RWPE2 (cell line): ENCODE data around the gene OPTC.

Experiments
- ATAC-seq: fragments of 200-7000 bp; cut with Tn5 transposase; 3 replicates; pipeline ENCODE4 v1.9.1; 2021; ENCODE audit warnings: low read depth
- DNase-seq: peaks from one replicate; pipeline ENCODE4 v3.0.0-alpha.2; 2020; ENCODE audit warnings: low spot score
- H3K27ac ChIP-seq: fragments of 450-650 bp; 2 replicates; pipeline ENCODE4 v1.5.1; 2017; ENCODE audit warnings: mild to moderate bottlenecking; ENCODE audit not compliant: poor library complexity, severe bottlenecking
- H3K27me3 ChIP-seq: fragments of 250-450 bp; sonication (Bioruptor Pico); 2 replicates; pipeline ENCODE4 v1.5.1; 2021; ENCODE audit warnings: mild to moderate bottlenecking, moderate library complexity; ENCODE audit not compliant: insufficient read depth, poor library complexity, severe bottlenecking
- H3K36me3 ChIP-seq: fragments of 250-450 bp; sonication (Bioruptor Pico); 2 replicates; pipeline ENCODE4 v1.5.1; 2020; ENCODE audit warnings: low read depth, mild to moderate bottlenecking, moderate library complexity
- H3K4me1 ChIP-seq: fragments of 250-450 bp; sonication (Bioruptor Pico); 2 replicates; pipeline ENCODE4 v1.5.1; 2021; ENCODE audit warnings: mild to moderate bottlenecking, moderate library complexity; ENCODE audit not compliant: insufficient read depth, poor library complexity, severe bottlenecking
- H3K4me3 ChIP-seq: fragments of 250-450 bp; sonication (Bioruptor Pico); 2 replicates; pipeline ENCODE4 v1.5.1; 2021; ENCODE audit warnings: mild to moderate bottlenecking, moderate library complexity; ENCODE audit not compliant: severe bottlenecking
- H3K9me3 ChIP-seq: fragments of 250-450 bp; sonication (Bioruptor Pico); 2 replicates; pipeline ENCODE4 v1.5.1; 2021; ENCODE audit warnings: mild to moderate bottlenecking, moderate library complexity; ENCODE audit not compliant: severe bottlenecking
- TF ChIP-seq, protein P1 (sequence below): fragments of 450-650 bp; IDR thresholded peaks from one replicate; pipeline ENCODE4 v1.5.1; 2017; ENCODE audit warnings: mild to moderate bottlenecking, moderate library complexity; ENCODE audit not compliant: poor library complexity, severe bottlenecking

Gene OPTC

DNA sequence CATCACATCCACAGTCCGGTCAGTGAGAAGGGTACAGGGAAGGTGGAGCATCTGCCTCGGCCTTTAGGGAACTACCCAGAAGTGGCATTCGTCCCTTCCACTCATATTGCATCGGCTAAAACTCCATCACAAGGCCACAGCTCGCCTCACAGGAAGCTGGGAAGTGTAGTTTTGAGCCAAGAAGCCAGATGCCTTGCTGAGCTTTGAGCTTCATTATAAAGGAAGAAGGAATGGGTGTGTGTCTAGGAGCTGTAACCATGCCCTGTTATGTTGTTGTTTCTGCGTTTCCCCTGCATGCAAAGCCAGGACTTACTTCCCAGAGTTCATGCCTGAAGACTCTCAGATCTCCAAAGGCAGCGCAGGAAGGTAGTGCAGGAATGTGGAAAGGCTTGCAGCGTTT is 61.1 kb downstream of the OPTC start:
- H3K27ac ChIP-seq, result no peak overlapping the region
- TF ChIP-seq, protein P1, sequence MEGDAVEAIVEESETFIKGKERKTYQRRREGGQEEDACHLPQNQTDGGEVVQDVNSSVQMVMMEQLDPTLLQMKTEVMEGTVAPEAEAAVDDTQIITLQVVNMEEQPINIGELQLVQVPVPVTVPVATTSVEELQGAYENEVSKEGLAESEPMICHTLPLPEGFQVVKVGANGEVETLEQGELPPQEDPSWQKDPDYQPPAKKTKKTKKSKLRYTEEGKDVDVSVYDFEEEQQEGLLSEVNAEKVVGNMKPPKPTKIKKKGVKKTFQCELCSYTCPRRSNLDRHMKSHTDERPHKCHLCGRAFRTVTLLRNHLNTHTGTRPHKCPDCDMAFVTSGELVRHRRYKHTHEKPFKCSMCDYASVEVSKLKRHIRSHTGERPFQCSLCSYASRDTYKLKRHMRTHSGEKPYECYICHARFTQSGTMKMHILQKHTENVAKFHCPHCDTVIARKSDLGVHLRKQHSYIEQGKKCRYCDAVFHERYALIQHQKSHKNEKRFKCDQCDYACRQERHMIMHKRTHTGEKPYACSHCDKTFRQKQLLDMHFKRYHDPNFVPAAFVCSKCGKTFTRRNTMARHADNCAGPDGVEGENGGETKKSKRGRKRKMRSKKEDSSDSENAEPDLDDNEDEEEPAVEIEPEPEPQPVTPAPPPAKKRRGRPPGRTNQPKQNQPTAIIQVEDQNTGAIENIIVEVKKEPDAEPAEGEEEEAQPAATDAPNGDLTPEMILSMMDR, result no peak
- H3K27me3 ChIP-seq, result no peaks in the 10 kb centered on the region
- H3K4me3 ChIP-seq, result no peak overlapping the region
- DNase-seq, result no peak
- H3K36me3 ChIP-seq, result no peaks in the 10 kb centered on the region
- peaks cover 23% of the 10 kb centered on the region for H3K4me1 ChIP-seq
- no peak for ATAC-seq
- no peaks in the 10 kb centered on the region for H3K9me3 ChIP-seq

DNA sequence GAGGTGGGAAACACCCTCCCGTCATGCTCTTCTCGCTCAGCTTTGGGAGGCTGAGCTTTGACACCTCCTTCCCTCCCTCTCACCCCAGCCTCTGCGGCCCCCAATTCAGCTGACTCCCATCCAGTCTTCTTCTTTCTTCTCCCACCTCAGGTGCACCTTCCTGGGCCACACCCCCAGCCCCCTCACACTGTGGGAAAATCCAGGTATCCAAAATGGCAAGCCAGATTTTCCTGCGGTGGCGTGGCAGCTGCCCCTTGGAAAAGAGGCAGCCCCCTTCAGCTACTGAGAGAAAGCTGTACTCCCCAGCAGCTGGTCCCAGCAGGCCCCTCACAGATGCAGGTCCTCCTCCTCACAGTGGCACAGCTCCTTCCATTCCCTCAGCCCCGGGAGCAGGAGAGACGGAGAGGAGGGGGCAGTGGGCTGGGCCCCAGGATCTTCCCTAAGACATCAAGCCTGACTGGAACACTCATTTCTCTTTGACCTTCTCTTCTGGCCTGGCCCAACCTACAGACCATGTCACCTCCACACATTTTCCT is 61.6 kb downstream of the OPTC start:
- ATAC-seq, result no peak
- Histone ChIP-seq H3K27me3 (no peaks in the 10 kb centered on the region), H3K4me1 (peaks cover 23% of the 10 kb centered on the region), H3K4me3 (no peak overlapping the region), H3K9me3 (no peaks in the 10 kb centered on the region), H3K36me3 (no peaks in the 10 kb centered on the region), H3K27ac (no peak overlapping the region)
- TF ChIP-seq, protein P1, result no peak
- no peak for DNase-seq

DNA sequence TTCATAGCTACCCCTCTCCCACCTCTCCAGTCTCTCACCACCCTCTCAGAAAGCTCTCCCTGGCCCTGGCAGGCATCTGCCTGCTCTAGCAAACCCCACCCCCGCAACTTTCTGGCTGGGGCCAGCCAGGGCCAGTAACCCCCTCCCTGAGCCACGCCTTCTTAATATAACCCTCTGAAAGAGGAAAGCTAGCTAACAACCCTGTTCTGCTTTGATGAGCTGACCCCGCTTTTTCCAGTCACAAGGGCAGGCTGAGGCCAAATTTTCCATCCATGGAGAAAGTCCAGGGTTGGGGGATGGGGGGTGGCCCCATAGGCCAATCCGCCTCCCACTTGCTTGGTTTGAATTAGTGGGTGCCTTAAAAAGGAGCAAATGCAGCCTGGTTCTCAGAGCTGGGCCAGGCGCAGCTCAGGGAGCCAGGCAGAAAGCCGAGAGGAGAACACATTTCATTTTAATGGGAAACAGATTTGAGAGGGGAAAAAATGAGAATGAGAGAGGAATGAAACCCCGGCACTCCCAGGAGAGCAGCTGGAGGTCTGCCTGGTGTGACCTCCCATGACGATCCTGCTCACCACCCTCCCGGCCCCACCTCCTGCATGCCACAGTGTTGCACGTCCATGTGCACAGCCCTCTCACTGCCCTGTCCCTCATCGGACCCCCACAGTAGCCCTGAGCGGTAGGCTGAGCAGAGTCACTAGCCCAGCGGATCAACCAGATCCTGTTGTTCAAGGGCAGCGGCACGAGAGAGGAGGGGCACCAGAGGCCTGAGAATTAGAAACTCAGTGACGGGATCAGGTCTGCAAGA is 62.3 kb downstream of the OPTC start:
- DNase-seq, result no peak
- Histone ChIP-seq H3K4me3 (no peak overlapping the region), H3K27ac (no peak overlapping the region), H3K4me1 (peaks cover 23% of the 10 kb centered on the region), H3K9me3 (no peaks in the 10 kb centered on the region), H3K36me3 (no peaks in the 10 kb centered on the region), H3K27me3 (no peaks in the 10 kb centered on the region)
- ATAC-seq, result no peak
- TF ChIP-seq, protein P1, result no peak

DNA sequence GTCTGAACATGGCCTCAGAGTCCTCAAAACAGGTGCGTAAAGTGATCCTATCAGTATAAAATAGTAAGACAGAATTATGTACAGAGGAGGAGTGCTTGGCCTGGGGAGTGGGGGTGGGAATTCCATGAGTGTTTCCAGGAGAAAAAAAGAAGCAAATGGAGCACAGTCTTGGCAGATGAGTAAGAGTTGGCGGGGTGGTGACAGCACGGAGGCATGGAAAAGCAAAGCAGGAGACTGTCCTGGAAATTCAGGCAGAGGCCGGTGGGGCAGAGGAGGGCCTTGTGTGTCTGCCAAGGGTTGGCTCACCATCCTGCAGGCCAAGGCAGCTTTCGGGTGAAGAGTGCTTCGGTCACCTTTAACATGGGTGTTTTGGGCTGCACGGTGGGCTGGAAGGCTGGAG is 63.4 kb downstream of the OPTC start:
- DNase-seq, result no peak
- H3K27me3 ChIP-seq, result no peaks in the 10 kb centered on the region

More for the DNA sequence above, 63.4 kb downstream of the OPTC start:
- peak overlapping the region; percentile 55 for H3K27ac ChIP-seq
- H3K4me3 ChIP-seq, result no peak overlapping the region
- H3K9me3 ChIP-seq, result no peaks in the 10 kb centered on the region
- peaks cover 23% of the 10 kb centered on the region for H3K4me1 ChIP-seq
- H3K36me3 ChIP-seq, result no peaks in the 10 kb centered on the region
- TF ChIP-seq, protein P1, result no peak
- ATAC-seq, result no peak
